GM13976 (cell line): ENCODE results near the gene RBP3.
"Not testable (repeated sequence)": the region's sequence is repeated elsewhere in the genome, so short reads cannot be mapped to it uniquely, and the experiment has no call there.

Source experiments
- DNase-seq: peaks from one replicate; pipeline ENCODE4 v3.0.0; 2012; ENCODE audit warnings: low spot score
- in situ Hi-C: fragments of 300-500 bp; cut with MboI; formaldehyde crosslinking; loops from one replicate; pipeline ENCODE4 v1.12.0; 2022; ENCODE audit warnings: low sequenced_read_pairs, mixed read lengths, inconsistent platforms; ENCODE audit not compliant: unreplicated experiment
- TF ChIP-seq, protein P1 (sequence below): IDR thresholded peaks from 2 replicates; pipeline ENCODE4 v1.5.1; 2012; ENCODE audit warnings: borderline replicate concordance, mild to moderate bottlenecking; ENCODE audit not compliant: insufficient read depth; ENCODE audit errors: extremely low read depth, missing control alignments, control extremely low read depth

The RBP3 gene

DNA sequence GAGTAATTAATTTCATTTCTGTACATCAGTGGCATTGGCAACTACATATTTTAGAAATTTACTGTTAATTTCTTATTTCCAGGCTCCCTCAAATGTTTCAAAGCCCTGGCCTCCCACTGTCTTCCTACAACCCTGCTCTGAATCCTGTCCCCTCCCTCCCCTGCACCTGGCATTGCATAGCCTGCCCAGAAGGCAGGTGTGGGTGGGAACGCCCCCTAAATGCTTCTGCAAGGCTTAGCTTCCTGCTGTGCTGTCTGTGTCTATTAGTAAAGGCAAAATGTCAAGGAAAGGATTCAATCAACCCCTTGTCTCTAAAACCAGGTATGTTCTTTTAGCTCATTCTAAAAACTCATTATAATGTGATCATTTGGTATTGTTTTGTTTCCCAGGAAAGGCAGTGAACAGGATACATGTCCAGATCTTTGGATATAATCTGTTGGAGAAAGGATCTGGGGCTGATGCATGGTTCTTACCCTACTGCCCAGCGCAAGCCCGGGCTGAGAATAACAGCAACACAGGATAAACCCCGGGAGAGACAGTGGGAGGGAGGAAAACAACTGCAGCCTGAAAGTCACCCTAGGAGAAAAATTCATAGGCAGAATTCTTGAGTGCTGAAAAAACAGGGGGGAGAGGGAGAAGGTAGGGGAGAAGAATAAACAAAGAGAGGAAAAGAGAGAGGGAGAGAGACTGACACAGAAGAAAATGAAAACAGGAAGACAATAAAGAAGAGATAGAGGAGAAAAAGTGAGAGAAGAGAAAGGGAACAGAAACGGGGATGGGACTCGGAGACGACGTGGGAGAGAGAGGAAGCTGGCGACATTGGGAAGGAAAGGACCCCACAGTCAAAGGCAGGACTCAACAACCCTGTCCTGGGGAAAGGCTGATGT, 35.3 kb downstream of the RBP3 start:
- DNase-seq: peak; percentile 7
- in situ Hi-C loops: loop anchor here (5.0 to 10.0 kb wide), 2 partner anchors 1099 to 1276 kb away; partner anchors contain the start of gene ANTXRL
- TF ChIP-seq, protein P1, sequence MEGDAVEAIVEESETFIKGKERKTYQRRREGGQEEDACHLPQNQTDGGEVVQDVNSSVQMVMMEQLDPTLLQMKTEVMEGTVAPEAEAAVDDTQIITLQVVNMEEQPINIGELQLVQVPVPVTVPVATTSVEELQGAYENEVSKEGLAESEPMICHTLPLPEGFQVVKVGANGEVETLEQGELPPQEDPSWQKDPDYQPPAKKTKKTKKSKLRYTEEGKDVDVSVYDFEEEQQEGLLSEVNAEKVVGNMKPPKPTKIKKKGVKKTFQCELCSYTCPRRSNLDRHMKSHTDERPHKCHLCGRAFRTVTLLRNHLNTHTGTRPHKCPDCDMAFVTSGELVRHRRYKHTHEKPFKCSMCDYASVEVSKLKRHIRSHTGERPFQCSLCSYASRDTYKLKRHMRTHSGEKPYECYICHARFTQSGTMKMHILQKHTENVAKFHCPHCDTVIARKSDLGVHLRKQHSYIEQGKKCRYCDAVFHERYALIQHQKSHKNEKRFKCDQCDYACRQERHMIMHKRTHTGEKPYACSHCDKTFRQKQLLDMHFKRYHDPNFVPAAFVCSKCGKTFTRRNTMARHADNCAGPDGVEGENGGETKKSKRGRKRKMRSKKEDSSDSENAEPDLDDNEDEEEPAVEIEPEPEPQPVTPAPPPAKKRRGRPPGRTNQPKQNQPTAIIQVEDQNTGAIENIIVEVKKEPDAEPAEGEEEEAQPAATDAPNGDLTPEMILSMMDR: no peak

DNA sequence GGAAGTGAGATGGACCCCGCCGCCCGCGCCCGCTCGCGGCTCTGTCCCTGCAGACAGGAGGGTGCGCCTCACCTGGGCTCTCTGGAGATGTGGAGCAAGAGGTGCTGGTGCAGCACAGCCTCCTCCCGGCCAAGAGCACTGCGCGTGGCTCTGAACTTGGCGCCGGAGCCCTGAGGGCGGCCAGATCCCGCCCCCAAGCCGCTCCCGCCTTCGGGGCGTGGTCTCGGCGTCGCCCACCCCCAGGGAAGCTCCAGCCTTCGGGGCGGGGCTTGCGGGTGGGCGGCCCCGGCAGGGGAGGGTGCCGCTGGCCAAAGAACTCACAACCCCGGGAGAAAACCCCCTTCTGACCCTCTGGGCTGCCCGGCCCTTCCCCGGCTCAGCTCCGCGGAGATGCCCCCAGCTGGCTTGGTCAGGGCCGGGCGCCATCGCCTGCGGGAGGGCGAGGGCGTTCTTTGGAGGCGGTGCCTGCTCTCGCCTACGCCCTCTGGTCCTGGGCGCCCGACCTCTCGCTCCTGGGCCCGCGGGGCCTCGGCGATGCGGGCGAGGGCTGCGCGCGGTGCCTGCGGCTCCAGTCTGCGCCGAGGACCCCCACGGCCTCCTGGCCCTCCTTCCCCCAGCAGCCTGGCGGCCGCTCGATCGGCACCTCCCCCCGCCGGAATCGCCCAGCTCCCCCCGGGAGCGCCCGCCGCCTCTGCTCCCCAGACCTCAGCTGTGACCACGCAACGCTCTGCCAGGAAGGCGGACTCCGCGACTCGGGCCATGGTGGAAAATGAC, 36.2 kb downstream of the RBP3 start, which contains the start of gene ZNF488:
Gene ZNF488 (minus strand): TSS at position 146 of the 774 bp plus-strand sequence. CDS start 15,464 bp downstream, outside the sequence.
- TF ChIP-seq, protein P1: no peak
- peak; percentile 95 for DNase-seq
- in situ Hi-C loops: loop anchor here (5.0 to 10.0 kb wide), 2 partner anchors 1100 to 1277 kb away; partner anchors contain the start of gene ANTXRL

DNA sequence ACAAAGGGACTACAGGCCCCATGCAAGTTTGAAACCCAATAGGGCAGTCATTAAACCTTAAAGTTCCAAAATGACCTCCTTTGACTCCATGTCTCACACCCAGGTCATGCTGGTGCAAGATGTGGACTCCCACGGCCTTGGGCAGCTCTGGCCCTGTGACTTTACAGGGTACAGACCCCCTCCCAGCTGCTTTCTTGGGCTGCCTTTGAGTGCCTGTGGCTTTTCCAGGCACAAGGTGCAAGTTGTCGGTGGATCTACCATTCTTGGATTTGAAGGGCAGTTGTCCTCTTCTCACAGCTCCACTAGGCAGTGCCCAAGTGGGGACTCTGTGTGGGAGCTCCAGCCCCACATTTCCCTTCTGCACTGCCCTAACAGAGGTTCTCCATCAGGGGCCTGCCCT, 37.9 kb downstream of the RBP3 start:
- not testable (repeated sequence) for DNase-seq
- in situ Hi-C loops: loop anchor here (10.0 kb wide), 1 partner anchor 1101 kb away; the partner anchor contains the start of gene ANTXRL

DNA sequence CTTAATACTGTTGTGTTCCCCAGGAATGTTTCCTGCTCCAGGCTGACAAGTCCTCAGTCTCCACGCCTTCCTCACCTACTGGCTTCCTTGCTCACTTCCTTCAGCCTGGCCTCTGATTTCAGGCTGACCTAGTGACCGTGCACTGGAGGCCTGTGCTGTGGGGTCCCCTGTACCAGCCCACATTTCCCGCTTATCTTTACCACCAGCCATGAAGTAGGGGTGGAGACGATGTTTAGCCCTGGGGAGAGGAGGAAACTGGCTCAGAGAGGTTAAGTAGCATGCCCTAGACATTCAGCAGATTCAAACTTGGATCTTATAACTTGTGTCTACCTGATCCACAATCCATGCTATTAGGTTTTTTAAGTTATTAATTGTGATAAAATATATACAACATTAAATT, 40.7 kb downstream of the RBP3 start:
- no peak for DNase-seq
- TF ChIP-seq, protein P1: no peak
- in situ Hi-C loops: loop anchor here (10.0 kb wide), 1 partner anchor 1104 kb away; the partner anchor contains the start of gene ANTXRL

DNA sequence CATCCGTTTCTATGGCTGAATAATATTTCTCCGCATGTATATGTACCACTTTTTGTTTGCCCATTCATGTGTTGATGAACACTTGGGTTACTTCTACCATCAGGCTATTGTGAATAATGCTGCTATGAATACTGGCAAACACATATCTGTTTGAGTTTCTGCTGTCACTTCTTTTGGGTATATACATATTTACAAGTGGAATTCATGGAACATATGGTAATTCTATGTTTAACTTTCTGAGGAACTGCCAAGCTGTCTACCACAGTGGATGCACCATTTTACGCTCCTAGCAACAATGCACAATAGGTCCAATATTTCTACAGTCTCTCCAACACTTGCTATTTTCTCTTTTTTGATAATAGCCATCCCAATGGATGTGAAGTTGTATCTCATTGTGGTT, 41.5 kb downstream of the RBP3 start:
- TF ChIP-seq, protein P1: no peak
- in situ Hi-C loops: loop anchor here (10.0 kb wide), 1 partner anchor 1105 kb away; the partner anchor contains the start of gene ANTXRL

DNA sequence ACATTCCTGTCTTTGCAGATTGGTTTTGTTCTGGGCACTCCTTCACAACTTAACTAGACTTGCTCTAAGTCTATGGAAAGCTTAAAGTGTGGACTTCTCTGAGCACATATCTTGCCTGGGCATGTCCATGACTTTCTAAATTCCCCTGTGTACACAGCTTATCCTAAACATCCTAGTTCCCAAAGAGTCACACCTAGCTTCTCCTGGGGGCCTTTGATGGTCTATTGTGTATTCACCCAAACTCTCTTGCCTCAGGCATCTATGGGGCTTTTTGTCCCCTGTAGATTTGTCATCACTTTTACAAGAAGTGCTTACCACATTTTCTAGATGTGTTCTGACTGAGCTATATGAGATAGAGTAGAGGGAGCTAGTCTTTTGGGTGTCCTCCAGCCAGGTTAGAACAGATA, 48.2 kb downstream of the RBP3 start:
- TF ChIP-seq, protein P1: no peak
- DNase-seq: no peak
- in situ Hi-C loops: no loop called here

More for the DNA sequence above, 41.5 kb downstream of the RBP3 start:
- no peak for DNase-seq
